CD4-positive, alpha-beta T cell (primary cell): ENCODE data around the gene EFHC2. TPM values are rescaled to one million over a fixed set of nuclear protein-coding genes. Genes with fewer than 3 reads are reported as not detected.
"Not testable (repeated sequence)": the region's sequence is repeated elsewhere in the genome, so short reads cannot be mapped to it uniquely, and the experiment has no call there.

Source experiments
- ATAC-seq: fragments of 200-7000 bp; cut with Tn5 transposase; one replicate; pipeline ENCODE4 v1.10.0; 2022; ENCODE audit warnings: mild to moderate bottlenecking; ENCODE audit not compliant: poor library complexity
- CTCF ChIA-PET: fragments of 350-600 bp; sonication (Branson Sonifier 250); formaldehyde crosslinking; loops from one replicate; lab custom pipeline; 2021; ENCODE audit warnings: antibody characterized with exemption, inconsistent platforms; lab: Charles Lee
- POLR2A ChIA-PET: fragments of 350-600 bp; sonication (Branson Sonifier 250); formaldehyde crosslinking; loops from one replicate; lab custom pipeline; 2021; ENCODE audit warnings: antibody characterized with exemption, inconsistent platforms; lab: Charles Lee
- DNase-seq, 14 experiments: peaks; one replicate each; pipeline ENCODE4 v3.0.0-alpha.2; 2013 to 2020; ENCODE audit warnings: mixed read lengths in 2 of 14
- H3K27ac ChIP-seq, 2 donors: one replicate each; pipeline versions ENCODE4 v1.5.1 to v1.7.0; 2013; ENCODE audit warnings: low read length in 2 of 2, low read depth in 1 of 2, mild to moderate bottlenecking in 1 of 2
- H3K27me3 ChIP-seq, 2 experiments: 1 replicate in 1 of 2; 2 replicates in 1 of 2; pipeline versions ENCODE4 v1.6.1 to v1.7.0; 2013; ENCODE audit warnings: low read length in 2 of 2, control low read depth in 1 of 2, mild to moderate bottlenecking in 1 of 2, moderate library complexity in 1 of 2; ENCODE audit not compliant: insufficient read depth in 2 of 2, control insufficient read depth in 1 of 2
- H3K36me3 ChIP-seq: one replicate; pipeline ENCODE4 v1.6.1; 2013; ENCODE audit warnings: low read length, control low read depth; ENCODE audit not compliant: insufficient read depth
- H3K4me1 ChIP-seq: one replicate; pipeline ENCODE4 v1.6.1; 2013; ENCODE audit warnings: low read length, control low read depth; ENCODE audit not compliant: insufficient read depth
- H3K4me3 ChIP-seq: one replicate; pipeline ENCODE4 v1.5.1; 2013; ENCODE audit warnings: mild to moderate bottlenecking, low read length, moderate library complexity
- H3K9me3 ChIP-seq, 2 experiments: 1 replicate in 1 of 2; 2 replicates in 1 of 2; pipeline versions ENCODE4 v1.6.1 to v1.7.0; 2013; ENCODE audit warnings: low read length in 2 of 2, mild to moderate bottlenecking in 2 of 2, control low read depth in 1 of 2, moderate library complexity in 1 of 2; ENCODE audit not compliant: control insufficient read depth in 1 of 2, insufficient read depth in 1 of 2
- H3K27ac Mint-ChIP-seq: one replicate; pipeline ENCODE4 v1.8.0; 2020; ENCODE audit warnings: mixed read lengths
- H3K27me3 Mint-ChIP-seq: one replicate; pipeline ENCODE4 v1.8.0; 2021; ENCODE audit warnings: mixed read lengths
- H3K36me3 Mint-ChIP-seq: one replicate; pipeline ENCODE4 v1.8.0; 2021; ENCODE audit warnings: low read depth, mixed read lengths
- H3K4me1 Mint-ChIP-seq: one replicate; pipeline ENCODE4 v1.8.0; 2021; ENCODE audit warnings: low read depth, mixed read lengths
- H3K4me3 Mint-ChIP-seq: one replicate; pipeline ENCODE4 v1.8.0; 2020; ENCODE audit warnings: mild to moderate bottlenecking, mixed read lengths
- H3K9me3 Mint-ChIP-seq: one replicate; pipeline ENCODE4 v1.8.0; 2020; ENCODE audit warnings: mixed read lengths
- intact Hi-C, 2 experiments: fragments of 100-400 bp; cut with DNase I in 1 of 2; cut with micrococcal nuclease in 1 of 2; formaldehyde crosslinking; loops; one replicate each; pipeline versions ENCODE4 v1.15.1 to v1.9.0; 2023 to 2025; cut with DNase I, micrococcal nuclease
- total RNA-seq, 174 experiments: library from RNA in 2 of 174; stranded (reverse) in 2 of 174; gene quantifications; one replicate each; pipeline ENCODE4 v1.2.3 and lab custom pipeline; 2021 to 2026
- TF ChIP-seq, protein P1 (sequence below): fragments of 200-600 bp; IDR thresholded peaks from one replicate; pipeline ENCODE4 v1.8.0; 2022; ENCODE audit warnings: antibody characterized with exemption, mild to moderate bottlenecking

The EFHC2 gene
- total RNA-seq, 2 experiments from 2014 or later, result 2.7 to 3.0 TPM

DNA sequence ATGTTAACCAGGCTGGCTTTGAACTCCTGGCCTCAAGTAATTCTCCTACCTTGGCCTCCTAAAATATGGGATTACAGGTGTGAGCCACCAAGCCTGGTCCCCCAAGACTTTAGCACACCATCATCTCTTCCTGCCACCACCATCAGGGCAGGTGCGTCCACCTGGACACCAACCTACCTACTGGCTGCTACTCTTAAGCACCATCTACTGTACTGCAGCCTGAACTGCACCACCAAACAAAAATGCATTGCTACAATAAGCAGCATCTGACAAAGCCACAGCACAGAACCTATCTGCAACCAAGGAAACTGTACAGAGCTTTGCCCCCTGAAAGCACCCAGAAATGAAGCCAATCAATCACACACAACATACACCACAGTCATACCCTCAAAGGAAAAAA lies 139.7 kb downstream of the EFHC2 start:
- DNase-seq, result no peak
- Histone ChIP-seq H3K27me3 (no peaks in the 10 kb centered on the region), H3K36me3 (no peaks in the 10 kb centered on the region), H3K4me1 (no peaks in the 10 kb centered on the region), H3K9me3 (no peaks in the 10 kb centered on the region), H3K27ac (no peak overlapping the region), H3K4me3 (no peak overlapping the region)
- H3K36me3 Mint-ChIP-seq, result no peaks in the 10 kb centered on the region
- intact Hi-C loops, result no loop called here
- no peak overlapping the region for H3K4me3 Mint-ChIP-seq
- H3K27me3 Mint-ChIP-seq, result no peaks in the 10 kb centered on the region
- no peaks in the 10 kb centered on the region for H3K4me1 Mint-ChIP-seq
- CTCF ChIA-PET, result no interaction called here
- H3K27ac Mint-ChIP-seq, result no peak overlapping the region
- TF ChIP-seq, protein P1, sequence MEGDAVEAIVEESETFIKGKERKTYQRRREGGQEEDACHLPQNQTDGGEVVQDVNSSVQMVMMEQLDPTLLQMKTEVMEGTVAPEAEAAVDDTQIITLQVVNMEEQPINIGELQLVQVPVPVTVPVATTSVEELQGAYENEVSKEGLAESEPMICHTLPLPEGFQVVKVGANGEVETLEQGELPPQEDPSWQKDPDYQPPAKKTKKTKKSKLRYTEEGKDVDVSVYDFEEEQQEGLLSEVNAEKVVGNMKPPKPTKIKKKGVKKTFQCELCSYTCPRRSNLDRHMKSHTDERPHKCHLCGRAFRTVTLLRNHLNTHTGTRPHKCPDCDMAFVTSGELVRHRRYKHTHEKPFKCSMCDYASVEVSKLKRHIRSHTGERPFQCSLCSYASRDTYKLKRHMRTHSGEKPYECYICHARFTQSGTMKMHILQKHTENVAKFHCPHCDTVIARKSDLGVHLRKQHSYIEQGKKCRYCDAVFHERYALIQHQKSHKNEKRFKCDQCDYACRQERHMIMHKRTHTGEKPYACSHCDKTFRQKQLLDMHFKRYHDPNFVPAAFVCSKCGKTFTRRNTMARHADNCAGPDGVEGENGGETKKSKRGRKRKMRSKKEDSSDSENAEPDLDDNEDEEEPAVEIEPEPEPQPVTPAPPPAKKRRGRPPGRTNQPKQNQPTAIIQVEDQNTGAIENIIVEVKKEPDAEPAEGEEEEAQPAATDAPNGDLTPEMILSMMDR, result no peak
- H3K9me3 Mint-ChIP-seq, result no peaks in the 10 kb centered on the region
- POLR2A ChIA-PET, result no interaction called here
- ATAC-seq, result no peak

DNA sequence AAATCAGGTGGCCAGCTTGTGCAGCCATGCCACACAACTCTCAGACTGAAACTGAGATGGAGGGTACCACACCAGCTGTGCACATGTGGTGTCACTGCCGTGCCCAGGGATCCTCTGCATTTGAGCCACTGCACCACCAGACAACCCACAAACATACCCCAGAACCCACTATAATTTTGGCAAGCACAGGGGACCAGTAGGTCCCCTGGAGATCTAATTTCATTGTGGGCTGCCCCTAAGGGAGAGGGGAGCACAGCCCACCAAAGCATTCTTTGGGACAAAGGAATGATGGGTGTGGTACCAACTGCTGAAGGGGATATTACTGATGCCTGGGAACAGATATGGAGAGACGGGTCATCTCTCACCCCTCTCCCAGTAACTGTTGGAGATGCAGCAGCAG lies 140.9 kb downstream of the EFHC2 start:
- no peaks in the 10 kb centered on the region for H3K9me3 Mint-ChIP-seq
- CTCF ChIA-PET, result no interaction called here
- no peaks in the 10 kb centered on the region for H3K36me3 Mint-ChIP-seq

DNA sequence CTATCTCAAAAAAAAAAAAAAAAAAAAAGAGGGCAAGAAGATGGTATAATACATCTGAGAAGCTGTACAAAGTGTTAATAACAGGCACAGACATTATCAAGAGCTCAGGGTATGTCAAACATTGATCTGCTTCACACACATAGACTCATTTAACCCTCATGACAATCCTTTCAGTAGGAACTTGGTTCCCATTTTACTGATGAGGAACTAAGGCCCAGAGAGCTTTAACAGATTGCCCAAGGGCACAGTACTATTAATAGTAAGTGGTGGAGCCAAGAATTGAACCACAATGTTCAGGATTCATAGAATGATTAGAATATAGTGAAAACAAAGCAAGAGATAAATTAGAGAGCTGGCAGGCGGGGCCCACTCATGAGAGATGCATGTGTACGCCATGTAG lies 154.4 kb downstream of the EFHC2 start:
- no peaks in the 10 kb centered on the region for H3K4me1 ChIP-seq
- POLR2A ChIA-PET, result interaction anchor here (0.6 kb wide), 1 partner anchor 1912 kb away, joined by 3 read pairs; no protein-coding TSS in a partner anchor
- H3K27me3 ChIP-seq, result no peaks in the 10 kb centered on the region
- no peaks in the 10 kb centered on the region for H3K9me3 ChIP-seq
- TF ChIP-seq, protein P1, result no peak
- H3K36me3 ChIP-seq, result no peaks in the 10 kb centered on the region
- Mint-ChIP-seq H3K4me3 (no peak overlapping the region), H3K9me3 (no peaks in the 10 kb centered on the region), H3K4me1 (no peaks in the 10 kb centered on the region), H3K27ac (no peak overlapping the region), H3K27me3 (no peaks in the 10 kb centered on the region), H3K36me3 (no peaks in the 10 kb centered on the region)
- no peak for DNase-seq
- CTCF ChIA-PET, result no interaction called here
- no peak for ATAC-seq
- no peak overlapping the region for H3K4me3 ChIP-seq
- intact Hi-C loops, result no loop called here
- no peak overlapping the region for H3K27ac ChIP-seq

More for the DNA sequence above, 140.9 kb downstream of the EFHC2 start:
- intact Hi-C loops, result no loop called here
- Mint-ChIP-seq H3K4me1 (no peaks in the 10 kb centered on the region), H3K4me3 (no peak overlapping the region), H3K27ac (no peak overlapping the region), H3K27me3 (no peaks in the 10 kb centered on the region)
- Histone ChIP-seq H3K4me1 (no peaks in the 10 kb centered on the region), H3K4me3 (no peak overlapping the region), H3K9me3 (no peaks in the 10 kb centered on the region), H3K36me3 (no peaks in the 10 kb centered on the region), H3K27ac (no peak overlapping the region), H3K27me3 (no peaks in the 10 kb centered on the region)
- TF ChIP-seq, protein P1, result no peak
- POLR2A ChIA-PET, result no interaction called here
- ATAC-seq (no peak), DNase-seq (no peak)

DNA sequence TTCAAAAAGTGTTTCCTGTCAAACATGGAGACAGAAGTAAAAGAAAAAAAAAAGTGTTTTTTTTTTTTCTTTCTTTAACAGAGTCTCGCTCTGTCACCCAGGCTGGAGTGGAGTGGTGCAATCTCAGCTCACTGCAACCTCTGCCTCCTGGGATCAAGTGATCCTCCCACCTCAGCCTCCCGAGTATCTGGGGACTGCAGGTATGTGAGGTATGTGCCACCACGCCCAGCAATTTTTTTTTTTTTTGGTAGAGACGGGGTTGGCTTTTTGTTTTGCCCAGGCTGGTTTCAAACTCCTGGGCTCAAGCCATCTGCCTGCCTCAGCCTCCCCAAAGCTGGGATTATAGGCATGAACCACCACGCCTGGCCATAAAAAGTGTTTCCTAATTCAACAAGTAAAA lies 155.6 kb downstream of the EFHC2 start:
- H3K36me3 Mint-ChIP-seq, H3K4me1 Mint-ChIP-seq, intact Hi-C loops, H3K9me3 Mint-ChIP-seq, H3K4me3 ChIP-seq, DNase-seq, H3K27ac ChIP-seq, ATAC-seq, H3K4me3 Mint-ChIP-seq, H3K27me3 ChIP-seq, H3K4me1 ChIP-seq, H3K9me3 ChIP-seq, POLR2A ChIA-PET, H3K27me3 Mint-ChIP-seq, H3K27ac Mint-ChIP-seq, CTCF ChIA-PET, H3K36me3 ChIP-seq: not testable (repeated sequence)
